Stomach smooth muscle (tissue), 2 donors: ENCODE results near the gene CHD8.

Experiments
- H3K27ac ChIP-seq: one replicate; pipeline ENCODE4 v1.7.0; 2013; ENCODE audit warnings: mild to moderate bottlenecking, low read length, inconsistent platforms
- H3K27me3 ChIP-seq, 2 donors: one replicate each; pipeline ENCODE4 v1.7.0; 2013; ENCODE audit warnings: low read length in 2 of 2; ENCODE audit not compliant: insufficient read depth in 2 of 2, control insufficient read depth in 1 of 2
- H3K36me3 ChIP-seq, 2 donors: one replicate each; pipeline ENCODE4 v1.7.0; 2013; ENCODE audit warnings: low read length in 2 of 2; ENCODE audit not compliant: control insufficient read depth in 2 of 2, insufficient read depth in 2 of 2
- H3K4me1 ChIP-seq: one replicate; pipeline ENCODE4 v1.7.0; 2013; ENCODE audit warnings: low read length; ENCODE audit not compliant: control insufficient read depth, insufficient read depth
- H3K4me3 ChIP-seq, 2 donors: one replicate each; pipeline ENCODE4 v1.7.0; 2013; ENCODE audit warnings: low read length in 2 of 2
- H3K9ac ChIP-seq, 2 donors: one replicate each; pipeline ENCODE4 v1.7.0; 2013; ENCODE audit warnings: low read length in 2 of 2, mild to moderate bottlenecking in 1 of 2
- H3K9me3 ChIP-seq, 2 donors: one replicate each; pipeline ENCODE4 v1.7.0; 2013; ENCODE audit warnings: low read length in 2 of 2; ENCODE audit not compliant: control insufficient read depth in 2 of 2
- donor health status: healthy.
- donor health status: Pancreatic carcinoma.

Gene CHD8

GRCh38 chr14:21367582-21368144 lies 88.3 kb downstream of the CHD8 start:
- Histone ChIP-seq H3K4me1 (no peaks in the 10 kb centered on the region), H3K27me3 (no peaks in the 10 kb centered on the region), H3K9ac (no peak overlapping the region), H3K27ac (no peak overlapping the region), H3K36me3 (peaks cover 58 to 75% of the 10 kb centered on the region in 2 donors), H3K9me3 (no peaks in the 10 kb centered on the region), H3K4me3 (no peak overlapping the region)

DNA sequence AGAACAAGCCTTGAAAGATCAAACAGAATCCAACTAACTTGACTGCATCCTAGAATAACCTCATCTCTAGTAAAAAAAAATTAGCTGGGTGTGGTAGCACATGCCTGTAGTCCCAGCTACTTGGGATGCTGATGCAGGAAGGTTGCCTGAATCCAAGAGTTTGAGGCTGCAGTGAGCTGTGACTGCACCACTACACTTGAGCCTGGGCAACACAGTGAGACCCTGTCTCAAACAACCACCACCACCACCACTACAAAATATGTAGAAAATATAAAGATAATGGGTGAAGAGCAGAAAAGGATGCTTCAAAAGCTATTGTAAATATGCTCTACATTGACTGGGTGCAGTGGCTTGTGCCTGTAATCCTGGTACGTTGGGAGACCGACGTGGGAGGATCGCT lies 99.4 kb downstream of the CHD8 start:
- H3K4me1 ChIP-seq = no peaks in the 10 kb centered on the region
- no peaks in the 10 kb centered on the region for H3K9me3 ChIP-seq
- H3K27ac ChIP-seq = no peak overlapping the region
- no peak overlapping the region for H3K4me3 ChIP-seq
- H3K36me3 ChIP-seq = peaks cover 73 to 82% of the 10 kb centered on the region in 2 donors
- H3K27me3 ChIP-seq = no peaks in the 10 kb centered on the region
- H3K9ac ChIP-seq = no peak overlapping the region

GRCh38 chr14:21352587-21352986 lies 103.3 kb downstream of the CHD8 start:
- Histone ChIP-seq H3K9me3 (no peaks in the 10 kb centered on the region), H3K9ac (no peak overlapping the region), H3K27me3 (no peaks in the 10 kb centered on the region), H3K36me3 (peaks cover 47 to 50% of the 10 kb centered on the region in 2 donors), H3K4me1 (no peaks in the 10 kb centered on the region), H3K27ac (no peak overlapping the region), H3K4me3 (no peak overlapping the region)

DNA sequence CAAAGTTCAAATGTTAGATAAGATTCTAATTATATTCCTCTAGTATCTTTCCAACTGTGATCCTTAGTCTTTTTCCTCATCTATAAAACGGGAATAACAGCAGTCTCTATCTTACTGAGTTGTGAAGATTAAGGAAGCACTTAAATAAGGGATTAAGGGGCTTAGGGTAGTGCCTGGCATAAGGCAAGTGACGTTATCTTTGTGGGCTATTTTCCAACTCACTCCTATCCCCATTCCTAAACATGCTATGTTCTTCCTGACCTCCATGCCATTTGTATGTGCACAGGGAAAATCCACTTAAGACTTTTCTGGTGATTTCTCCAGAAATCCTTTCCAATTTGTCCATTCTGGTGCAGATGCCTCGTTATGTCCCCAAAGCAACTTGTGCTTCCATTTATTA lies 105.4 kb downstream of the CHD8 start:
- H3K27me3 ChIP-seq = no peaks in the 10 kb centered on the region
- peaks cover 29 to 32% of the 10 kb centered on the region in 2 donors for H3K36me3 ChIP-seq
- H3K9me3 ChIP-seq = no peaks in the 10 kb centered on the region
- no peak overlapping the region for H3K9ac ChIP-seq
- no peak overlapping the region for H3K4me3 ChIP-seq
- no peaks in the 10 kb centered on the region for H3K4me1 ChIP-seq
- no peak overlapping the region for H3K27ac ChIP-seq

DNA sequence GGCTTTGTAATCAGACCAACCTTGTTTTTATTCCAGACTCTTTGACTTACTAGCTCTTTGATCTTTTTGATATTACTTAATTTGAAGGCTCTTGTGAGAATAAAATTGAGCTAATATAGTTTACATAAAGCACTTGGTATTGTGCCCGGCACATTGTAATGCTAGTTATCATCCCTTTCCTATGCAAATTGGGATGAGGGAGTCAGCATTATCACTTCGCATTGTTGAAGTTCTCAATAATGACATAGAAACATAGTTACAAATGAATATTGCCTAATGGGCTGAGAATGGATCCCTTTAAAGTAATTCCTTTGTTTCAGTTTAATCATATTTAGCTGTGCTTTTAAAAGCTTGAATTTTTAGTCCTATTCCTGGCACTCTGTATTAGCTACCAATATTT lies 108.7 kb downstream of the CHD8 start:
- no peaks in the 10 kb centered on the region for H3K9me3 ChIP-seq
- H3K27me3 ChIP-seq = no peaks in the 10 kb centered on the region
- H3K4me3 ChIP-seq = no peak overlapping the region
- no peak overlapping the region for H3K27ac ChIP-seq
- H3K9ac ChIP-seq = no peak overlapping the region
- no peaks in the 10 kb centered on the region for H3K4me1 ChIP-seq
- peaks cover 8 to 9% of the 10 kb centered on the region in 2 donors for H3K36me3 ChIP-seq

GRCh38 chr14:21346532-21347135 lies 109.3 kb downstream of the CHD8 start:
- Histone ChIP-seq H3K4me3 (no peak overlapping the region), H3K9me3 (no peaks in the 10 kb centered on the region), H3K36me3 (peaks cover 2 to 3% of the 10 kb centered on the region in 2 donors), H3K9ac (no peak overlapping the region), H3K4me1 (no peaks in the 10 kb centered on the region), H3K27ac (no peak overlapping the region), H3K27me3 (no peaks in the 10 kb centered on the region)

GRCh38 chr14:21343035-21343794 lies 112.7 kb downstream of the CHD8 start:
- Histone ChIP-seq H3K4me3 (no peak overlapping the region), H3K27me3 (no peaks in the 10 kb centered on the region), H3K27ac (no peak overlapping the region), H3K9me3 (no peaks in the 10 kb centered on the region), H3K36me3 (no peaks in the 10 kb centered on the region), H3K4me1 (no peaks in the 10 kb centered on the region), H3K9ac (no peak overlapping the region)
